T-helper 22 cell (primary cell): Measurements from ENCODE around the gene SNX32.

ENCODE experiments used
- DNase-seq: peaks from one replicate; pipeline ENCODE4 v3.0.0-alpha.2; 2020; ENCODE audit warnings: low read depth

SNX32 gene

GRCh38 chr11:65833297-65834030, at the start of gene SNX32:
TSS of gene SNX32 (plus strand) at chr11:65833963. CDS start at chr11:65834066, 103 bp downstream.
- DNase-seq, result peak; percentile 86

DNA sequence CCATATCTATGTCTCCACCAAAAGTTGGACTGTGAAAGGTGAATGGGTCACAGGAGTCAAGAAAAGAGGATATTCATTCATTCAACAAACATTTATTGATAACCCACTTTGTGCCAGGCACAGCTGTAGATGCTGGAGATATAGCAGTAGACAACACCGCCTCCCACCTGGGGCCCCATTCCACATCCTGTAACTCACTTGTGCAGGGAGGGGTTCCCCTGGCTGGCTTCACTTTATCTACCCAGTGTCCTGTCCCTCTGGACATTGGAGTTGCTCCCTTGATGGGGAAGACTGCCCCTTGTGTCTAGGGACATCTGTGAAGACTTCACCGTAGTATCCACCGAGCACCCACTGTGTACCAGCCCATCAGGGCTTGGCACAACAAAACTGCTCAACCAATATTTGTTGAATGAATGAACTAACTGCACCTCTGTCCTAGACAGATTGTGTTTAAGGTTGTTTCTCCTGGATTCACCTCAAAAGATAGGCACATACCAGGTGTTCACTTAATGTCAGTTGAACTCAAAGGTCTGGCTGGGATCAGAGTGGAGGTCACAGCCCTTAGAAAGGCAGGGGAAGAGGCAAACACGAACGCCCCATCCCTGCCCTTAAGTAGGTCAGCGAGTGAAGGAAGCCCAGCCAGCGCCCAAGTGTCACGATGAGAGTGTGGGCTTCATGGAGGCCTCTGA, 48.3 kb upstream of the SNX32 start:
- DNase-seq, result no peak

DNA sequence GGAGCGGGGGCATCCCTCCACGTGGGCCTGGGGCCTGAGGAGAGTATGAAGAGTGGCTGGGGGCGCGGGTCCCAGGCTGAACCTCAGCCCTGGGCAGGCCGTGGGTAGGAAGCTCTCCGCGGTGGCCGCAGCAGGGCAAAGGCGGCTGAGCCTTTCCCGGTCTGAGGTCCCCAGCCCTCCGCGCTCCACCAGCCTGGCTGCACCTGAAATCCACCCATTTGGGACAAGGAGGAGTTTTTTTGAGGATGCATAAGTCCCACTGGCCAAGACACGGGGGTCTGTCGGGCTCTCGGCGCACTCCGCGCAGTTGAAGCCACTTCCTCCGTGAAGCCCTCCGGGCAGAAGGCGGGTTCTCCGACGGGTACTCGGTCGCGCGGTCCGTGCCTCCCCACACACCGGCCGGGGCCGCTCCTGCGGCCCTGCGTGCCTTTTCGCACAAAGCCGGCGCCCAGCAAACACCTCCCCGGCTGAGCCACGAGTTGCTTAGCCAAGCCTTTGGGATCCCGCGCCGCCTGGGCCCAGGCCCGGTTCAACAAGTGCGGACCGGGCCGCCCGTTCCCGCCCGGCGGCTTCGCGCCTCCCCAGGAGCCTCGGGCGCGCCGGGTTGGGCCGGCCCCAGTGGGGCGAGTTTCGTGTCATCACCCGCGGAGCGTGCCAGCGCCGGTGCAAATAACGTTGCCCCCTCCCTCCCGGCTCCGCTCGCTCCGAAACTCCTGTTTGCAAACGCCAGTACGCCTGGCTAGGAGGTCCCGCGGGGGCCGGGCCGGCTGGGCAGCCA, 47.6 kb upstream of the SNX32 start:
- DNase-seq, result no peak

GRCh38 chr11:65786786-65787636, 46.8 kb upstream of the SNX32 start, which contains the start of gene OVOL1:
TSS of gene OVOL1 (plus strand) at chr11:65787063. CDS start at chr11:65787374, 311 bp downstream.
- peak; percentile 12 for DNase-seq

- DNase-seq, result no peak
Observed at GRCh38 chr11:65787649-65788622, 45.8 kb upstream of the SNX32 start.

- DNase-seq, result no peak
Observed at GRCh38 chr11:65788821-65789220, 44.9 kb upstream of the SNX32 start.

- DNase-seq, result no peak
Observed at GRCh38 chr11:65789230-65790103, 44.3 kb upstream of the SNX32 start.

DNA sequence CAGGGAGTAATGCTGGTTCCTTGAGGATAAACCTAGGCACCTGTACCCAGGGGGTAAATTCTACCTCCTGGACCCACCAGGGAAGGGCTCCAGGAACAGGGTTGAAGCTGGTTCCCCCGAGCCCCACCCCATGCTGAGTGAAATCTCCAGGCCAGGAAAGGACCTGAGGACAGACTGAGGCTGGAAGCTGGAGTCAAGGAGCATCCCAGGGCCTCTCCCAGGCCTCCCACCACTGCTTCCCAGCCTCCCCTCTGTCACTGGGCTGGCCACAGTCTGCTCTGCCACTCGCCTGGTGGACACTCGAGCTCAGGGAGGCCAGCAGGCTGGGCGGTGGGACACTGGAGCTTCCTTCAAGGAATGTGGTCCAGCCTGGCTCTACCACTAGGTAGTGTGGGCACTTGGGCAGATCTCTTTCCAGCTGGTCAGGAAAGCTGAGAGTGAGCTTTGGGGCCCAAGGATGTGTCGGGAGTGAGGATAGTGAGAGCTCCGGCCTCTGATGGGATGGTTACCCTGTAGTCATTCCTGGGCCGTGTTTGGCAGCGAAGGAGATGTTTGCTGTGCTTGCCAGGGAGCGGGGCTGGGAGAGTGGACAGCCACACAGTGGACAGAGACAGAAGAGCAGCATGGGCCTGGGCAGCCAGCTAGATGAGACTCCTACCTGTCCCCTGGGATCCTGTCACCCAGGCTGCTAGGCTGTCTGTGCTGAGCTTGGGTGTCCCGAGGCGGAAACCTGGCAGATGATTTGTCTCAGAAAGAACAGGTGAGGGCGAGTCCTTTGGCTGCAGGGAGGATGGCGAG, 43.5 kb upstream of the SNX32 start:
- no peak for DNase-seq

GRCh38 chr11:65790902-65791650, 42.7 kb upstream of the SNX32 start:
- no peak for DNase-seq

GRCh38 chr11:65791719-65792213, 42.0 kb upstream of the SNX32 start:
- DNase-seq, result no peak

GRCh38 chr11:65792456-65792855, 41.3 kb upstream of the SNX32 start:
- DNase-seq, result no peak

DNA sequence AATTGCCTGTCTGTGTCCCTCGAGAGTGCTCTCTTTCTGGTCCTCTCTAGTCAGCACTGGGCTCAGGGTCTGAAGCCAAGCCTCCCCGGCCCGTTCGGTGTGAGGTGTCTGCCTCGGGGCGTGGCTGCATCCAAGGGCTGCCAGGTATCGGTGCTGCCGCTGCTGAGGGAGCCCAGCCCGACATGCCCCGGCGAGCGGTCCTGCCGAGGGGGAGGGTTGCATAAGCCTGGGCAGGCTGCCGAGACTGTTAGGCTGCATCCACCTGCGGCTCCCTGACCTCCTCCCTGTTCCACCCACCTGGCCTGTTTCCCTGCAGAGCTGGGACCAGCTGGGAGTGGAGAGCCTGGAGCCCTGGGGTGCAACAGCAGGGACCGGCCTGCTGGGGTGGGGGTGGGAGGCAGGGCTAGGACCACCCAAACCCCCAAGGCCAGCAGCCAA, 40.6 kb upstream of the SNX32 start:
- DNase-seq, result no peak

GRCh38 chr11:65793625-65794400, 40.0 kb upstream of the SNX32 start:
- DNase-seq, result no peak

DNA sequence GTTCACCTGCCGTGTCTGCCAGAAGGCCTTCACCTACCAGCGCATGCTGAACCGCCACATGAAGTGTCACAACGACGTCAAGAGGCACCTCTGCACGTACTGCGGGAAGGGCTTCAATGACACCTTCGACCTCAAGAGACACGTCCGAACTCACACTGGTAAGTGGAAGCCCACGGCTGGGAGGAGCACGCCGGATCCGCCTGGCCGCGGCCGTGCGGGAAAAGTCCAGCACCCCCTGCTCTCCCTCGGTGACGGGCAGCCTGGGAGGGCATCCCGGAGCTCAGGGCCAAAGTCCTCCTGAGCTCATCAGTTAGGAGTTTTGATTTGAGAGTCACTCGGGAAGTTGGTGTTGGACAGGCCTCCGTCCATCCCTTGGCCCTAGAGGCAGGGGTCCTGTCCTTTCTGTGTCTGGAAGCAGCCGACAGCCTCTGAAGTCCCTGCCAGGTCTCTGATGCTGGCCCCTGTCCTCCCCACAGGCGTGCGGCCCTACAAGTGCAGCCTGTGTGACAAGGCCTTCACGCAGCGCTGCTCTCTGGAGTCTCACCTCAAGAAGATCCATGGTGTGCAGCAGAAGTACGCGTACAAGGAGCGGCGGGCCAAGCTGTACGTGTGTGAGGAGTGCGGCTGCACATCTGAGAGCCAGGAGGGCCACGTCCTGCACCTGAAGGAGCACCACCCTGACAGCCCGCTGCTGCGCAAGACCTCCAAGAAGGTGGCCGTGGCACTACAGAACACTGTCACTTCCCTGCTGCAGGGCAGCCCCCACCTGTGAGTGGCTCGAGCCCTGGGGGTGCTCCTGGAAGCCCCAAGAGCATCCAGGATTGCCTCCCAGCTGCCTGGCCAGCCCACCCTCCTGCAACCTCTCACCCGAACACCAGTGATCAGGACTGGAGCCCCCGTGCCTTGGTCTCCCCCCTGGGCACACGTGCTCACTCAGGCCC, 38.9 kb upstream of the SNX32 start:
- no peak for DNase-seq

GRCh38 chr11:65796726-65797601, 36.8 kb upstream of the SNX32 start:
- DNase-seq, result no peak
